ENCODE data around the gene SPDYE1. TPM values are rescaled to one million over a fixed set of nuclear protein-coding genes. Genes with fewer than 3 reads are reported as not detected.
"Not testable (repeated sequence)": the region's sequence is repeated elsewhere in the genome, so short reads cannot be mapped to it uniquely, and the experiment has no call there.

Gene SPDYE1
- total and polyA plus RNA-seq, 2 of the 13 experiments (the other 11 are each of a cell fraction or from before 2014, with no cell fraction given), result not detected

- TF ChIP-seq ZFP91 (CRISPR knock-in tag; IDR thresholded peaks at IDR 0.05; ENCODE audit: borderline replicate concordance) (peak; percentile 38; the same call in 1 of the 2 replicates), FOXP1 (IDR thresholded peaks at IDR 0.05) (peak; percentile 93), FOXP1 (CRISPR knock-in tag; IDR thresholded peaks at IDR 0.05) (peak; percentile 89), MEF2D (CRISPR knock-in tag; IDR thresholded peaks at IDR 0.05) (peak; percentile 53; the same call in 1 of the 2 replicates), HOXA3 (CRISPR knock-in tag; IDR thresholded peaks at IDR 0.05) (peak; percentile 59; the same call in 1 of the 2 replicates), TARDBP (CRISPR knock-in tag; IDR thresholded peaks at IDR 0.05) (peak; percentile 28; the same call in 1 of the 2 replicates), DPF2 (CRISPR knock-in tag; IDR thresholded peaks at IDR 0.05; ENCODE audit: borderline replicate concordance, low read depth) (peak; percentile 54; the same call in 1 of the 2 replicates), FOXO1 (CRISPR knock-in tag; IDR thresholded peaks at IDR 0.05) (peak; percentile 71; the same call in 1 of the 2 replicates), MXI1 (IDR thresholded peaks at IDR 0.05; ENCODE audit: borderline replicate concordance, low read depth, low read length) (peak; percentile 57; the same call in 2 of the 3 replicates), ZMYM4 (CRISPR knock-in tag; IDR thresholded peaks at IDR 0.05) (peak; percentile 43; the same call in 1 of the 2 replicates), IKZF5 (CRISPR knock-in tag; IDR thresholded peaks at IDR 0.05) (peak; percentile 26; the same call in 1 of the 2 replicates), GATAD2A (CRISPR knock-in tag; IDR thresholded peaks at IDR 0.05) (peak; percentile 14; the same call in 1 of the 2 replicates), MIER3 (CRISPR knock-in tag; IDR thresholded peaks at IDR 0.05; ENCODE audit: borderline replicate concordance) (0 out of 2 replicates have a peak, but pooled peaks have one; percentile 23)
- TF ChIP-seq, protein P1, sequence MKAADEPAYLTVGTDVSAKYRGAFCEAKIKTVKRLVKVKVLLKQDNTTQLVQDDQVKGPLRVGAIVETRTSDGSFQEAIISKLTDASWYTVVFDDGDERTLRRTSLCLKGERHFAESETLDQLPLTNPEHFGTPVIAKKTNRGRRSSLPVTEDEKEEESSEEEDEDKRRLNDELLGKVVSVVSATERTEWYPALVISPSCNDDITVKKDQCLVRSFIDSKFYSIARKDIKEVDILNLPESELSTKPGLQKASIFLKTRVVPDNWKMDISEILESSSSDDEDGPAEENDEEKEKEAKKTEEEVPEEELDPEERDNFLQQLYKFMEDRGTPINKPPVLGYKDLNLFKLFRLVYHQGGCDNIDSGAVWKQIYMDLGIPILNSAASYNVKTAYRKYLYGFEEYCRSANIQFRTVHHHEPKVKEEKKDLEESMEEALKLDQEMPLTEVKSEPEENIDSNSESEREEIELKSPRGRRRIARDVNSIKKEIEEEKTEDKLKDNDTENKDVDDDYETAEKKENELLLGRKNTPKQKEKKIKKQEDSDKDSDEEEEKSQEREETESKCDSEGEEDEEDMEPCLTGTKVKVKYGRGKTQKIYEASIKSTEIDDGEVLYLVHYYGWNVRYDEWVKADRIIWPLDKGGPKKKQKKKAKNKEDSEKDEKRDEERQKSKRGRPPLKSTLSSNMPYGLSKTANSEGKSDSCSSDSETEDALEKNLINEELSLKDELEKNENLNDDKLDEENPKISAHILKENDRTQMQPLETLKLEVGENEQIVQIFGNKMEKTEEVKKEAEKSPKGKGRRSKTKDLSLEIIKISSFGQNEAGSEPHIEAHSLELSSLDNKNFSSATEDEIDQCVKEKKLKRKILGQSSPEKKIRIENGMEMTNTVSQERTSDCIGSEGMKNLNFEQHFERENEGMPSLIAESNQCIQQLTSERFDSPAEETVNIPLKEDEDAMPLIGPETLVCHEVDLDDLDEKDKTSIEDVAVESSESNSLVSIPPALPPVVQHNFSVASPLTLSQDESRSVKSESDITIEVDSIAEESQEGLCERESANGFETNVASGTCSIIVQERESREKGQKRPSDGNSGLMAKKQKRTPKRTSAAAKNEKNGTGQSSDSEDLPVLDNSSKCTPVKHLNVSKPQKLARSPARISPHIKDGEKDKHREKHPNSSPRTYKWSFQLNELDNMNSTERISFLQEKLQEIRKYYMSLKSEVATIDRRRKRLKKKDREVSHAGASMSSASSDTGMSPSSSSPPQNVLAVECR (CRISPR knock-in tag; IDR thresholded peaks at IDR 0.05; ENCODE audit: borderline replicate concordance), result peak; percentile 88
Observed at GRCh38 chr7:44038961-44039558, 41.4 kb downstream of the SPDYE1 start (continued).

GRCh38 chr7:44039800-44040492, 42.2 kb downstream of the SPDYE1 start:
- intact Hi-C loops (cut with micrococcal nuclease; ENCODE audit: unreplicated experiment); BruUV-seq (replicated peaks); H3K9ac ChIP-seq (ENCODE audit: insufficient read depth, low read depth, low read length); H3K27ac ChIP-seq (ENCODE audit: extremely low read length, insufficient read depth, low read length); H3K79me2 ChIP-seq (ENCODE audit: insufficient read depth, low read length); H3K27me3 ChIP-seq (ENCODE audit: control insufficient read depth in 1 of 2, insufficient read depth in 2 of 2, low read length in 2 of 2); H3K4me3 ChIP-seq (replicated peaks in 1 of 3; ENCODE audit: insufficient read depth in 1 of 3, low read depth in 2 of 3, low read length in 3 of 3); POLR2A ChIA-PET; ATAC-seq; CTCF ChIA-PET (ENCODE audit: low intra/inter-chr PET ratio, low total read pairs); H4K20me1 ChIP-seq (ENCODE audit: insufficient read depth, low read length); H3K36me3 ChIP-seq (replicated peaks in 1 of 2; ENCODE audit: control insufficient read depth in 1 of 2, insufficient read depth in 2 of 2, low read length in 2 of 2); H3K4me2 ChIP-seq (ENCODE audit: low read depth, low read length); H3K9me3 ChIP-seq (ENCODE audit: low read length); DNase-seq (ENCODE audit: low spot score); in situ Hi-C loops (cut with HindIII; ENCODE audit: extremely low pct_ligation_motif_present, low pct_unique_long_range_greater_than_20kb); FAIRE-seq; H2AFZ ChIP-seq (ENCODE audit: low read length): not testable (repeated sequence)
- 96% methylated on average over 3 of the region's 40 CpGs for WGBS (ENCODE audit: low lambda C conversion rate)
- H3K4me1 ChIP-seq (ENCODE audit: insufficient read depth, low read length), result peaks cover 33% of the 10 kb centered on the region
